NCI-H2227 (cell line): Measurements from ENCODE around the gene CELA1.

Source experiments
- DNase-seq: peaks from one replicate; lab custom pipeline; 2025; ENCODE audit not compliant: unreplicated experiment; lab: John Stamatoyannopoulos, UW

Gene CELA1

DNA sequence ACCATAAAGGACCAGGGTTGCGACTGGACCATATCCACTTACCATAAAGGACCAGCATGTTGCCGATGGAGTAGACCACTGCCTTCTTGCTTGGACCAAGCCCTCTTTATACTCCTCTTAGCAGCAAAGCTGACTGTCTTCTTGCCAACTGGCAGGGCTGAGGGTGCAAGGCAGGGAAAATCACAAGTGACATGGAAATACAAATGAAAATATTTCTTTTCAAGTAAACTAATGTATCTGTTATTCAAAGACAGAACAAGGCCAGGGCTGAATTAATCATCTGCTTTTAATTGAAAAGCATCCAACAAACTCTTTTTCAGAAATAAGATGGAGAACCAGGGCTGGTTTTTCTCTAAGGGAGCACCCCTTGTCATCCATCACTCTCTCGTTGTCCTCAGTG is at the start of gene CELA1:
Gene CELA1, minus strand, starts transcription at position 99 of the 400 bp plus-strand sequence. Its CDS starts 41 bp downstream, at position 58.
- DNase-seq, result no peak

DNA sequence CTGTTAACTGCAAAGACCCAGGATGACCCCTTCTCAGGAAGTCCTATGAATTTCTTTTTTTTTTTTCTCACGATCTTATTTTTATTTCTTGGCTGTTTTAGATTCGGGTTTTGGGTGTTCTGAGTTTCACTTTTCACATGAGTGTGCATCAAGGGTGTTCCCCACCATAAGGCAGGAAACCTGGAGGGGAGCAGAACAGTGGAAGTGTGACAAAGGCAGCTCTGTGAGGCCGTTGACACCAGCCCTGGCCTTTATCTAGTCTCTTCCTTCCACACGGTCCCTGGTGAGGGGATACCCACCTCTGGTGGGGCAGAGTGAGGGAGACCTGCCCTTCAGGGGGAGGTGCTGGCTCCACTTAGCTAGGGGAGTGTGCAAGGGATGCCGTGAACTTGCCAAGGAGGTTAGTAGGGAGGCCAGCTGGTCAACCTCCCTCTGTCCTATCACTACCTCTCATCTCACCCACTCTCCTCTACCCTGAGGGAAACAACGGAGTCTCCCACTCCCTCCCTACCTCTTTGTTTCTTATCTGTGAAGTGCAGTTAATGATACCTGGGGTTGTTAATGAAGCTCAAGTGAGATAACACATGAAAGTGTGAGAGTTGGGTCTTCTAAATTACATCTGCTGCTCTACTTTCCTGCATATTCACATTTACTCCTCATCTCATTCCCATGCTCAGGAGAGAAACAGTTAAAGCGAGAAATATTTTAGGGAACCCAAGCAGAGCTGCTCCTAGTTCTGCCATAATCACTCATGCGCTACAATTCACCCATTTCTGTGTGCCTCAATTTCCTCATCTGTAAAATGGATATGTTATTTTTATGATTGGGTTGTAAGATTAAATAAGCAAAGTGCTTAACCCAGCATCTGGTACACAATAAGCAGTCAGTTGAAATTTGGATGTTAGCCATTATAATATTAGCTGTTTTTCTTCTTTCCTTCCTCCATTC is 49.1 kb upstream of the CELA1 start:
- DNase-seq, result no peak

DNA sequence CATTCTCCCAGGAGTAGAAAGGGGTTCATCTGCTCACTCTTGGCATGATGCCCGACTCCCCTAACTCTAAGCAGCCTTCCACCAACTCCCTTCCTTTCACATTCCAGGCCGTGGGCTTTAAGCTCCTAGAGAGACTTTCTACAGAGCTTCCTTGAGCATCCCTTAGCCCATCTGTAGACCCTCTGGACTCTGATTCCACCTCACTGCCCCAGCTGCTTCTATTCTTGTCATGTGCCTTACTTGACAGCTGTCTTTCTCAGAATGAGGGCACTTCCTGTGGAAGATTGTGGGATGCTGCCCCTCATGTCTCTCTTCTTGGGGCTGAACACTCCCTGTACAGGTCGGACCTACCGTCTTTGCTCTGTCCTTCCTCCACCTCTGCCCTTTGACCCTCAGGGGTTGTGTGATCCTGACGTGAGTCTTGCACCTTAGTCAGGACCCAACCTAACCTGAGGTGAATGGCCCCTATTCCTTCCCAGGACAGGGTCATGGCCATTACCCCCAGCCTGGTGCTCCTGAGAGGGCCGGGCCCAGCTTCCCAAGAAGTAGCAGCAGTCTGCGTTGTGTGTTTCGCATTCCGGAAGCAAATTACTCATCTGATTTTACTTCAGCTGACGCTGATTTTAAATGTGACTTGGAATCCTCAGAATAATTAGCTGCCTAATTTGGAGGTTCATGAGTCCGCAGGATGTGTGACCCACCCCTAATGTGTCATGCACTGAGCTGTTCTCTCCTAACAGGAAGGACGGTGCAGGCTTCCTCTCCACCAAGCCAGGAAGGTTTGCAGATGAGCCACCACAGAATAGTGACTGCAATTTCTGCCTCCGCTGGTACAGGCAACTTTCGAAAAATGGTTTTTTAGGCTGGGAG is 47.4 kb upstream of the CELA1 start:
- no peak for DNase-seq

DNA sequence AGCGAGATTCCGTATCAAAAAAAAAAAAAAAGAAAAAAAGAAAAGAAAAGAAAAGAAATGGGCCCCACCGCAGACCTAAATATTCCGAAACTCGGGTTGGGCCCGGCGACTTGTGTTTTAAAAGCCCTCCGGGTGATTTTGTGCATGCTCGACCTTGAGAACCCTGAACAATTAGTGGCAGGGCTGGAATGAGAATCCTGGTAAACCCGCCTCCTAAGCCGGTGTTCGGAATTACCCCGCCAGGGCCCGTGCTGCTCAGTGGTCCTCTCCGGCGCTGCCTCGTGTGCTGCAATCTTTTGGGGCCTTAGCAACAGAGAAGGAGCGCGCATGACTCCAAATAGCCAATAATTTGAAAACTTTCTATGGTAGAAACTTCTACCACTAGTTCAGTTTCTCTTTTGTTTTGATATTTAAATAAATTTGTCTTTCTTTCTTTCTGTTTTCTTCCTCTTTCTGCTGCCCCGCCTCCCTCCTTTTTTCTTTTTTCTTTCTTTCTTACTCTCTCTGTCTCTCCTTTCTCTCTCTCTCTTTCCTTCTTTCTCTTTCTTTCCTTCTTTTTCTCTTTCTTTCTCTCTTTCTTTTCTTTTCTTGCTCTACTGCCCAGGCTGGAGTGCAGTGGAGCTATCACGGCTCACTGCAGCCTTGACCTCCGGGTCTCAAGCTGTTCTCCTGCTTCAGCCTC is 46.2 kb upstream of the CELA1 start:
- DNase-seq, result no peak

DNA sequence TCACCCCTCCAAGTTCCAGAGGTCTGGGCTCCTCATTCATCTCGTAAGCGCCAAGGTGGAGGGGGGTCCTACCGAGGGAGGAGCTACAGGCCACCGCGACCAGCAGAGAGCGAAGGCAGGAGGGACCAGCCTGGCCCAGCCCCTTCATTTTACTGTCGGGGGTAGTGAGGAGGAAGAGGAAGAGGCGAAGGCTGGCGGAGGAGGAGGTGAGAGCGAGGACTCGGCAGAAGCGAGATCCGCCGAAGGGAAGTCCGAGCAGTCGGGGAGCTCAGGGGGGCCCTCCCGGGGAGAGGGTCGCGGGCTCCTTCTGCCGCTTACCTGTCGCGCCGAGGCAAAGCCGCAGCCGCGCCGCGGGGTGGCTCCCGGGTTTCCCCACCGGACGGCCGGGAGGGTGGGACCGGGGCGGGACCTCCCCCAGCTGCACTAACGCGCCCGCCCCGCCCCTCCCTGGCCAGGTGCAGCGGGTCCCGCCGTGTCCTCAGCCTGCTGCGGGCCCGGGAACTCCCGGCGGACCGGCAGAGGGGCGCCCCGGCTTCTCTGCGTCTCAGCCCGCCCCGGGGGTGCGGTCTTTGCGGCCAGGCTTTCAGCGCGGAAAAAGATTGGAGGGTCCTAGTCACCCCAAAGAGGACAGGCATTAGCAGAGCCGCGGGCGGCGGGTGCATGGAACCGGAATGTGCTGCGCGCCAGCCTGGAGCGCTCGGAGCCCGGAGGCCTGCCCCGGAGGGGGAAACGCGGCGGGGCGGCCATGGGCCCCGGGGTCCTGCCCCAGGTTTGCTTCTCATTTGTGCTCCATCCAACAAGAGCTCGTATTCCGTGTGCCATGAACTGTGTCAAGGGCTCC is 45.0 kb upstream of the CELA1 start, which contains the start of gene GALNT6:
Gene GALNT6, minus strand, starts transcription at position 124 of the 841 bp plus-strand sequence. CDS start 11,625 bp downstream, outside the sequence.
- peak; percentile 20 for DNase-seq

DNA sequence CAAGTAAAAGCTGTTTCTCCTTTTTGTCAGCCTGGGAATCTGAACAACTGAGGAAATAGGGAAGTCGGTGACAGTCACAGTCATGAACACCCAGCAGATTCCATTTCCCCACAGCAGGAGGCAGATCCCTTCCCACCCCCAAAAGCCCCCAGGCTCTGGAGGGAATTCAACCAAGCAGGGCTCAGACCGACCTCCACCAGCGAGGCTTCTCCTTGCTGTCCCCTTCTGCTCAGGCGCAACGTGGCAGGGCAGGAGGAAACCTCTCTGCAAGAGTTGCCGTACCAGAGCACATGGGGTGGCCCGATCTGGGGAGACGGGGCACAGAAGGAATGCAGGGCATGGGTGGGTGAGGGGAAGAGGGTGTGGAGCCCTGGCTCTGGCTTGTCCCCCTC is 44.4 kb upstream of the CELA1 start:
- no peak for DNase-seq

DNA sequence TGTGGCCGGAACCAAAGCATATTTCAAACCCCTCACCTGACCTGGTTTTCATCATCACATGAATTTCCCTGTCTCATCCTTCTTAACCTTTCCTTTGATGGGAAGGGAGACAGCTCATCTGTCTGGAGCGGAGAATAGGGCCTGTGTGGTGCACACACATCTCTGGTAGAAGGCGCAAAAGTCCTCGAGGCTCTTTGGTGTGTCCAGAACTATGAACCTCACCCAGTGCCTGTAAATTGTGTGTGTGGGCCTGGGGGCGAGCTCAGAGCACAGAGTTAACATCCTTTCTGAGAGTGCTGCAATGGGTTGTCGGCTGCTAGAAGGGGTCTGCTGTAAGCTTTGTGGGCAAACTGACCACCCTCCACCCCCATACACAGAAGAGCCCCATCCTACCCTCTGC is 44.0 kb upstream of the CELA1 start:
- DNase-seq, result no peak

DNA sequence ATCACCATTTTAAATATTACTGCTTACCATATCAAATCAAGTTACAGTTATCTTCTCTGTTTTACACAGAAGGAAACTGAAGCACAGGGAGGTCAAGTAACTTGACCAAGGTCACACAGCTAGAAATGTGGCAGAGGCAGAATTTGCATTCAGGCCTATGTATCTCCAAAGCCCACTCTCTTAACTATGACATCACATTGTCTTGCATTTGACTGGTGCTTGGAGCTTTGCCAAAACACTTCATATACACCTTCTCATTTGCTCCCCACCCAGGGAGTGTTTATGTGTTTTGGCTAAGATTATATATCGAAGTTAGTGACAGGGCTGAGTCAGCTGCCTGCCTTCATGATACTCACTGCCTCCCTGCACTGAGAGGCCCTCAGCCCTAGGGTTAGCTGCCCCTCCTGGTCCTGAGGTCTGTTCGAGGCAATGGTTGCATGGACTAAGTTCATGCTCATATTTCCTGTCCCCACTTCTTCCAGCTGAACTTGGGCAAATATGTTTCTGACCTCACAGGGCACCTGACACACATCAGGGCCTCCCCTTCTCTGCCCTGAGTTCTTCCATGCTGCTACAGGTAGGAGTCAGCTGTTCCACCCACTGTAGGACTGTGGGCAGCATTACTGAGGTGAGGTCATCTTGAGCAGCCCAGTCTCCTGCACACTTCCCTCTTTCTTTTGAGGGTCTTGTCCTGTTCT is 43.0 kb upstream of the CELA1 start:
- DNase-seq, result no peak

DNA sequence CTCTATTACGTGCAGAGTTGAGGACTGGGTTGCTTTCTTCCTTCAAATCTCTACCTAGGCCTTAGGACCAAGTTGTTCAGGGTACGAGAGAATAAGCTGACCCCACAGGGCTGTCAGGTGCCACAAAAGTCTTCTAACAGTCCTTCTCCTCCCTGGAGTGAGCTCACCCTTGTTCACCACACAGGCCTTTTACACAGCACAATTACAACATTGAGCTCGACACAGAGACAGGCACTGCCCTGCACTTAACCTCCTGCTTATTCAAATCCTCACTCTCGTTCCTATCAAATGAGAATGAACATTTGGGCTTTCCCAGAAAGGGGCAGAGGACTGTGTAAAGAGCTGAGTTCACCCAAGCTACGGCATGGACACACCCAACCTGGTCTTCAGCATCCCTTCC is 42.4 kb upstream of the CELA1 start:
- DNase-seq, result no peak

DNA sequence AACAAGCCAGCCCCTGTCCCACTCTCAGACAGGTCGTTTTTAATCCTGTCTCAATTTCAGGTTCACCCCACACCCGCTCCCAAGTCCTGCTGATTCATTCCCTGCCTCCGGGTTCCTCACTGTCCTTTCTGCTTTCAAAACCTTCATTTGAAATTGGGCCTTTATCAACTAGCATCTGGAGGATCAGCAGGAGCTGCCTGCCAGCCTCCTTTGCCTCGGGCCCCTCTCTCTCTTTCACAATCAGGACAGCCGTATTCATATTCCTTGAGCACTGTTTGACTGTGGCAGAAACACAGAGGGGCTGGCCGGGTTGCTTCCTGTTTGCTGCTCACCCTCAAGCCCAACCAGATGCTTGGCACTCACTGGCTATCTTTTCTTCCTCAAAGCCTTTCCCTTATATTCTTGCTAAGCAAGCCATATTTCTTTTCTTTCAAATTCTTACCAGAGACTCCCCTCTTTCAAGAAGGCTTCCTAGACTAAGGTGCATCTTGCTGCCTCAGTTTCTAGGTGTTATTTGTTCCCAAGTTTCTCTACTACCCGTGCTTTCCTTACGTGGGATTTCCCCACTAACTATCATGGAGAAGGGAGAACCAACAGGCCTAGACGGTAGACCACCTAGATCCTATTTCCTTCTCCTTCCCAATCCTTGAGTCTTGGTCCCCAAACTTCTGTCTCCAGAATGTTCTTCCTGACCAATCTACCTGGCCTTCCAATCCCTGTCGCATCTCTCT is 41.8 kb upstream of the CELA1 start:
- peak; percentile 15 for DNase-seq

DNA sequence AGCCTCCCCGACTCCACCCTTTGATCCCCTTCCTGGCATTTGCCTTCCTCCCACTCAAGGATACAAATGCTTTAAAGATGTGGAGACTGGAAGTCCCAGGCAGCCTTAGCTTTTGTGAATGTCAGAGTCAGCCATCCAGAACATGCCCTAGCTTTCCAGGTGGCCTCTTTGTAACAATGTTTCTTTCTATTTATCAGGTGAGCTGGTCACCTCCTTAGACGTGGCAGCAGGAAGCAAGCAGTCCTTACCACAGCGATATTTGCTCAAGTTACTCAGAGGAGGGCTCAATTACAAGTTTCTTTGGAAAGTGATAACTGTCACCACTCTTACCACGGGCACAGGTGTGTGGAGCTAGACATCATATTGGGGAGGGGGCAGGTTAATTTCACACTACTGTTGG is 39.9 kb upstream of the CELA1 start:
- DNase-seq, result no peak

DNA sequence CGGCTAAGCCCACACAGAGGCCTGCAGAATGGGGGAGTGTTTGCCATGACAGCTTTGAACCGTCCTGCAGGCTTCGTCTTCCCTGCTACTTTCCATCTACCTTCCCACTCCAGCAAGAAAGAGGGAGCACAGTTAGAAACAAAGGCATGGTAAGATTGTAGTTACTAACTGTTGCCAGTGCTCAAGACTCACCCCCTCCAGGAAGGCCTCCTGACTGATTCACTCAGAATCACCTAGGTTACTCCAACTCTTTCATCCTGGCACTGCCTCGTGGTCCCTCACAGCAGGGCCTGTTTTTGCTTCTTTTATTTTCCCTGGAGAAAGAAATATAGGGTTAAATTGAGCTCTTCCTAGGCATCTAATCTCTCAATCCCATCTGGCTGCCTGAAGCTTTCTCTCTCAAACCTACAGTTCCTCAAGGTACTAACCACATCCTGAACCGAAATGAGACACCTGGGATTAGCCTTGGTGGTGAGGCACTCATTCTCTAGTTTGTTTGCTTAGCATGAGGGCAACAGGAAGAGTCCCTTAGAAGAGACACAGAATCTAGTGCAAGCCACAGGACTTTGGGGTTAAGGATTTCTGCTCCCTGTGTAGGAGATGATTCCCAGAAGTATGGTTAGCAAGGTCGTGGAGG is 36.9 kb upstream of the CELA1 start:
- no peak for DNase-seq

DNA sequence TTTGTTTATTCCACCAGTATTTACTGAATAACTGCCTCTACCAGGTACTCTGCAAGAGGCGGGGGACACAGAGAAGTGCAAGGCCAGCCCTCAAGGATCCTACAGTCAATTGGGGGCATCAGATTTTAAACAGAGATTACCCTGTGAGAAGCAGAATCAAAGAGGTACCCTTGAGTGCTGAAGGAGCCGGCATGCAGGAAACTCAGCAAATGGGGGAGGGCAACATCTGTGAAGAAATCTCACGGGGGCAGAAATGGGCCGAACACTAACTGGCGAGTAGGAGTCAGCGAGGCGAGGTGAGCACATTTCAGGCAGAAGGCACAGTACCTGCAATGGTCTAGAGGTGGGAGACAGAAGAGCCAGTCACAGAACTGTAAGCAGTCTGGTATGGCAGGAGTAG is 35.7 kb upstream of the CELA1 start:
- peak; percentile 4 for DNase-seq

DNA sequence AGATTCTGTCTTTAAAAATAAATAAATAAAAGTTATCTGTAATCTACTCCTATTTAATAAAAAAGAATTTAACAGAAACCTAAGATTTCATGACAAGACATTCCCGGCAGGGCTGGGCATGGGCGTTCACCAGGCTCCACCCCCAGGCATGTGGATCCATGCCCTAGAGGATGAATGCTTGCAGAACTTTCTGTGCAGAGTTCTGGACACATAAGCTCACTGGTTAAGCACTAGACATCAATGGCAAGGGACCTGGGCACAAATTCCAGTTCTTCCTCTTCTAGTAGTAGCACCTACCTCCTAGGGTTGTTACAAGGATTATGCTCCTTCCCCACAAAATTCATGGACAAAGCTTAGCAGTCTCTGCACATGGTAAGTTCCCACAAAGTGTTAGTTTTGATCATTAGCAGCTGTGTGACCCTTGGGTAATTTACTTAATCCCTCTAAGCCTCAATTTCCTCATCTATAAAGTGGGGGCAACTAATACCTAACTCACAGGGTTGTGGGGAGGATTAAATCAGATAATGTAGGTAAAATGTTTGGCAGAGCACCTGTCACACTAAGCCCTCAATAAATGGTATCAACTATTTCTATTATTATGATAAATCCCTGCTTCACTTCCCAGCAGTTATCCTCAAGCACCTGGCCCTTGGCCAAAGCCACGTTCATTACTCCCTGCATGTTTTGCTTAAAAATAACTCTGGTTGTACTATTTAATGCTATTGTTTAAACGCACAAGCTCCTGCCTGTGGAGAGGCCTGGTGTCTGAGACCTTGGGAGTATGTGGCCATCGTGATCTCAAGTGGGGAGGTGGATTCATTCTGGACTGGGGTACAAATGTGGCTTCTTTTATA is 35.0 kb upstream of the CELA1 start:
- DNase-seq, result peak; percentile 25

DNA sequence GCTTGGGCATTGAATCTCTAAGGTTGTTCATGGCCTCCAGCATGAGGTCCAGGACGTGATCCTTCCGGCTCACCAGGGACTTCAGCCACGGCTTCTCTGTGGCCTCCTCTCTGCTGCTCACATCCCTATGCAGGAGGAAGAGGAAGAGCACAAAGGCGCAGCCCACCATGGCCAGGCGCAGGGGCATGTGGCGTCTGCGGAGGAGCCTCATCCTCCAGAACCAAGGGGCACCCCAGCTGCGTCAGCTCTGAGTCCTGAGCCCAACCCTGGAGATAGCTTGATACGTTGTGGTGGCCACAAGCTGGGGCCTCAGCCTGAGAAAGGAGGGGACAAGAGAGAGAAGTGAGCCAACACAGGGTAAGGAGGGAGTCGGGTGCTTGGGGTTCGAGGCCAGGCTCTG is 33.1 kb upstream of the CELA1 start:
- no peak for DNase-seq

DNA sequence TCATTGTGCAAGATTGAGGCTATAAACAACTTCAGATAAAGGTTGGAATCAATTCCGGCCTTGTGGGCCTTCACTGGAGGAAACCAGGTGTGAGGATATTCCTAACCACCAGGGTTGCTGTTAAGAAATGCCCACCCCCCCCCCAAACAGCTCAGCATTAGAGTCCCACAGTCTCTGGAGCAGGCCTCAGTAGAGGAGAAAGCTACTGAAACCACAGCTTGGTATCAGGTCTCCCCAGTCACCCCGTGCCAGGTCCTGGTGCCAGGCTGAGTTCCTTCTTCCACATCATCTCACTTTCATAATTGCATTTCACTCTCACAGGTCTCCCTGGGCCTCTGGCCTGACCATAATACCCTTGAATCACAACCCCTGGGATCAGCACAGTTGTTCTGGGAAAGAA is 32.3 kb upstream of the CELA1 start:
- DNase-seq, result no peak

DNA sequence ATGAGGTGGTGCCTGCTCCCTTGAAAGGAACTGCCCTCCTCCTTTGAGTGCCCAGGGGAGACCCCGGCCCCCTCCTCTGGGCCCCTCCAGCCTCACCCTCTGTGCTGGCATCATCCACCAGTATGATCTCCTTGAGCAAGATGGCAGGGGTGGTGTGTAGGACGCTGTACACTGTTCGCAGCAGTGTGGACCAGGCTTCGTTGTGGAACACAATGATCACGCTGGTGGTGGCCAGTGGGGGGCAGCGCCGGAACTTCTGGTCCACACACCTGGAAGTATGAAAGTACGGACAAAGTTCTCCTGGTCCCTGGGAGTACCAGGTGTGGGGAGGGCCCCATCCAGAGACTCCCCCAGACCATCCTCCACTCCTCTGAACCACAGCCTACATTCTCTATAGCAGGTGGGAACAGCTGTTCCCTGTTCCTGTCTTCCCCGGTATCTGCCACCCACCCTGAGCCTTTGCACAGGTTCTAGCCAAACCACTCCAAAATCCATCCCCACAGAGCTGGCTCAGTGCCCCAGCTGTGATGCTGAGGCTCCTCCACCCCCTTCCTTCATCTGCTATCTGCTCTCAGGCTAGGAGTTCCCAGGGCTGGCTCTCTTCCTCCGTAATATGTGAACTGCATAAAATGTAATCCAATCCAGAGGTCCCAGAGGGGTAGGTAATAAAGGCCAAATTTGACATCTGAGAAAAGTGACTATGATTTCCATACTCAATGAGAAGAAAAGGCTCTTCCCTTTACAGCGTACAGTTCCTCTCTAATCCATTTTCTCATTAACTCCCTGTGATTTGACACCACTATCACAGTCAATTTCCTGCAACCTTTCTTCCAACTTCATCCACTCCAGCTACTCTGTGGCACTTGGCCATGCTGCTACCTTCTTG is 30.9 kb upstream of the CELA1 start:
- DNase-seq, result no peak
